Fibroblast of villous mesenchyme (primary cell): ENCODE results near the gene PLCL1. TPM values are rescaled to one million over a fixed set of nuclear protein-coding genes. Genes with fewer than 3 reads are reported as not detected.

Experiments
- DNase-seq: peaks from one replicate; pipeline ENCODE4 v3.0.0-alpha.2; 2010; ENCODE audit warnings: low read depth
- H3K4me3 ChIP-seq: 2 replicates; pipeline ENCODE4 v1.5.1; 2011; ENCODE audit warnings: low read depth, mild to moderate bottlenecking, low read length
- CTCF ChIP-seq: IDR thresholded peaks from 2 replicates; pipeline ENCODE4 v1.5.1; 2012; ENCODE audit warnings: low read depth, mild to moderate bottlenecking, low read length; ENCODE audit not compliant: insufficient read depth
- total RNA-seq: library from RNA; depleted of rRNA; stranded (reverse); fragments of >200 nt; gene quantifications from 2 replicates; pipeline ENCODE4 v1.2.3, GENCODE V29; 2012

The PLCL1 gene
- total RNA-seq, 1 donor, result 0.43 TPM

- no peak overlapping the region for H3K4me3 ChIP-seq
- no peak for TF ChIP-seq CTCF
- no peak for DNase-seq
Measured at GRCh38 chr2:197992482-197993133, 188.2 kb downstream of the PLCL1 start.

- DNase-seq, result no peak
- no peak for TF ChIP-seq CTCF
- no peak overlapping the region for H3K4me3 ChIP-seq
Measured at GRCh38 chr2:197993363-197993762, 189.0 kb downstream of the PLCL1 start.

GRCh38 chr2:197993830-197994229 is 189.4 kb downstream of the PLCL1 start:
- TF ChIP-seq CTCF, result no peak
- no peak overlapping the region for H3K4me3 ChIP-seq
- no peak for DNase-seq

GRCh38 chr2:197994751-197995150 is 190.4 kb downstream of the PLCL1 start:
- DNase-seq, result no peak
- H3K4me3 ChIP-seq, result no peak overlapping the region
- TF ChIP-seq CTCF, result no peak

GRCh38 chr2:197996583-197996982 is 192.2 kb downstream of the PLCL1 start:
- no peak overlapping the region for H3K4me3 ChIP-seq
- no peak for DNase-seq
- TF ChIP-seq CTCF, result no peak

- TF ChIP-seq CTCF, result no peak
- H3K4me3 ChIP-seq, result no peak overlapping the region
- no peak for DNase-seq
Measured at GRCh38 chr2:197997083-197997541, 192.7 kb downstream of the PLCL1 start.

GRCh38 chr2:197998702-197999101 is 194.3 kb downstream of the PLCL1 start:
- no peak for TF ChIP-seq CTCF
- no peak overlapping the region for H3K4me3 ChIP-seq
- DNase-seq, result no peak
